HEK293T (cell line): ENCODE data around the gene FHOD3.

Experiments
- BHLHE40 ChIP-seq: fragments of 450-650 bp; IDR thresholded peaks from 2 replicates; pipeline ENCODE4 v1.6.1; 2016; ENCODE audit warnings: mild to moderate bottlenecking, moderate library complexity, borderline replicate concordance
- FOXM1 ChIP-seq: fragments of 450-650 bp; IDR thresholded peaks from 2 replicates; pipeline ENCODE4 v1.6.1; 2017; ENCODE audit warnings: mild to moderate bottlenecking, borderline replicate concordance

- TF ChIP-seq BHLHE40: no peak
- TF ChIP-seq FOXM1: no peak
Measured at GRCh38 chr18:36307513-36307912, 10.0 kb downstream of the FHOD3 start.
